A204.1 (cell line): ENCODE measurements around the gene THOC6.

Experiments used
- FAIRE-seq: peaks from 2 replicates; lab custom pipeline; 2012; peaks lifted over from hg19 to GRCh38; lab: Jason Lieb, UNC

The THOC6 gene

GRCh38 chr16:3023669-3024478 lies at the start of gene THOC6, which contains the start of gene HCFC1R1:
THOC6 (plus strand) TSS chr16:3024035; CDS start chr16:3024327, 292 bp downstream.
HCFC1R1 (minus strand) TSS chr16:3023942; CDS start chr16:3023941, 1 bp downstream.
- FAIRE-seq, result peak; percentile 91

- FAIRE-seq, result no peak
These were observed 49.3 kb upstream of the THOC6 start for GRCh38 chr16:2974319-2975056.

DNA sequence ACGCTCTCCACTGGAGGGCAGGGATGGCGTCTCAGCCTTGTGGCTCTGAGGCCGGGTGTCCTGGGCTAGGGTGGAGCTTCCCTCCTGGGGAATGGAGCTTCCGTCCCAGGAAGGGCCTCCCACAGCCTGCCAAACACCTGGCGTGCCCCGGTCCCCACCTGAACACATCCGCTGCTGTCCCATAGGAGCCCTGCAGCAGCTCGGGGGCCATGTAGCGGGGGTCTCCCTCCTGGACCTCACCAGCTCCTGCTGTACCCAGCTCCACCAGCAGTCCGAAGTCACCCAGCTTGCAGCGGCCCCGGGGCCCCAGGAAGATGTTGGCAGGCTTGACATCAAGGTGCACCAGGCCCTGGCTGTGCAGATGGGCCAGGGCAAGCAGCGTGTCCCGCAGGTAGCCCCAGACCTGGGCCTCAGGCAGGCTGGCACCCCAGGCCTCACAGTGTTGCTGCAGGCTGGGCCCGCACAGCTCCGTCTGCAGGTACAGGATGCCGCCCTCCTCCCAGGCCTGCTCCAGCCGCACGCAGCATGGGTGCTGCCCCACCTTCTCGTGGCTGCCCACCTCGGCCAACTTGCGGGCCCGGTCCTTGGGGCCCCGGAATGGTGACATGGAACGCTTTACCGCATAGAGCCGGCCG lies 48.6 kb upstream of the THOC6 start:
- no peak for FAIRE-seq

GRCh38 chr16:2976201-2976600 lies 47.6 kb upstream of the THOC6 start:
- no peak for FAIRE-seq

DNA sequence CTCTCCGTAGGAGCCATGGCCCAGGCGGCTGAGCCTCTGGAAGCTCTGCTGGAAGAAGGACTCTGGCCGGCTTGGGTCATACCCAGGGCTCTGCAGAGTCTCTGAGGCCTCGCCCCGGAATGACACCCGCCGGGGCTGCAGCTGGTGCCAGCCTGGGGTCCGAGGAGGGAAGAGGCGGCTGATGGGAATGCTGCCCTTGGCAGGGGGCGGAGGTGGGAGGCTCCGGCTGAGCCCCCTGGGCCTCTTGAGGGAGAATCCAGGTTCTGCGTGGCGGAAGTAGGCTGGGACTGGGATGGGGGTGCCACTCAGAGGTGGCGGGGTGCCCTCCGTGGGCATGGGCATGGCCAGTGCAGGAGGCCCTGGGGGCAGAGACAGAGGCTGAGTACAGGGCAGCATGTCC lies 47.2 kb upstream of the THOC6 start:
- no peak for FAIRE-seq

GRCh38 chr16:2977440-2977839 lies 46.4 kb upstream of the THOC6 start:
- FAIRE-seq, result no peak

GRCh38 chr16:2979669-2980226 lies 44.1 kb upstream of the THOC6 start:
- FAIRE-seq, result no peak

- no peak for FAIRE-seq
These were observed 43.3 kb upstream of the THOC6 start, which contains the start of gene PKMYT1 for GRCh38 chr16:2980227-2981176. PKMYT1 (minus strand) TSS chr16:2980446; CDS start chr16:2979657, 789 bp downstream.

DNA sequence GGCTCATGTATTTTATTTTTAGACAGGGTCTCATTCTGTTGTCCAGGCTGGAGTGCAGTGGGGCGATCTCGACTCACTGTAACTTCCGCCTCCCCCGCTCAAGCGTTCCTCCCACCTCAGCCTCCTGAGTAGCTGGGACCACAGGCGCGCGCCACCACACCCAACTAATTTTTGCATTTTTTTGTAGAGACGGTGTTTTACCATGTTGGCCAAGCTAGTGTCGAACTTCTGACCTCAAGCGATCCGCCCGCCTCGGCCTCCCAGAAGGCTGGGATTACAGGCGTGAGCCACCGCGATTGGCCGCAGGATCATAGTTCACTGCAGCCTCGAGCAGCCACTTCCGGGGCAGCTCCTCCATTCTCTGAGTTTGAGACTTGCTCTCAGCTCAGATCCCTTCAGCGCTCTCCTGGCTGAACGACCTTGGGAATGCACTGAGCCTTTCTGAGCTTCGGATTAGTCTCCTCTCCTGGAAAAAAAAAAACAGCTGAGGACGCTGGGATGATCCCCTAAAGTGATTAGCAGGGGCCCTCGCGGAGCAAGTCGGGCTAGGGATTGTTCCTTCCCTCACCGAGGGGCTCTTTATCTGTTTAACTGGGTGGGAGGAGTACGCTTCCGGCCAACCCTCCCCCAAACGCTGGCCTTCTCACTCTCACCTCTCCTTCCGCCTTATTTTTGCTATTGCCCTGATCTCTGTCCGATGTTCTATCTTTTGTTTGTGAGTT lies 42.5 kb upstream of the THOC6 start:
- FAIRE-seq, result no peak

GRCh38 chr16:2981899-2982250 lies 42.0 kb upstream of the THOC6 start:
- no peak for FAIRE-seq

DNA sequence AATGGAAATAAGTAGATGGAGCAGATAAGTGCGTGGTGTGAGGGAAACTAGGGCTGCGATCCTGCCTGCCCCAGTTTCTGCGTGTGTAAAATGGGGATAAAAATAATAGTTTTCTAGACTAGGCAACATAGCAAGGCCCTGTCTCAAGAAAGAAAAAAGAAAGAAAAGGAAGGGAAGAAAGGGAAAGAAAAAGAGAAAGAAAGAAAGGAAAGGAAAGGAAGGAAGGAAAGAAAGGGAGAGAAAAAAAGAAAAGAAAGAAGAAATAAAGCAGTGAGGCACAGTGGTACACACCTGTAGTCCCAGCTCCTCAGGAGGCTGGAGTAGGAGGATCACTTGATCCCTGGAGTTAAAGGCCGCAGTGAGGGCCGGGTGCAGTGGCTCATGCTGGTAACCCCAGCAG lies 41.4 kb upstream of the THOC6 start:
- no peak for FAIRE-seq

DNA sequence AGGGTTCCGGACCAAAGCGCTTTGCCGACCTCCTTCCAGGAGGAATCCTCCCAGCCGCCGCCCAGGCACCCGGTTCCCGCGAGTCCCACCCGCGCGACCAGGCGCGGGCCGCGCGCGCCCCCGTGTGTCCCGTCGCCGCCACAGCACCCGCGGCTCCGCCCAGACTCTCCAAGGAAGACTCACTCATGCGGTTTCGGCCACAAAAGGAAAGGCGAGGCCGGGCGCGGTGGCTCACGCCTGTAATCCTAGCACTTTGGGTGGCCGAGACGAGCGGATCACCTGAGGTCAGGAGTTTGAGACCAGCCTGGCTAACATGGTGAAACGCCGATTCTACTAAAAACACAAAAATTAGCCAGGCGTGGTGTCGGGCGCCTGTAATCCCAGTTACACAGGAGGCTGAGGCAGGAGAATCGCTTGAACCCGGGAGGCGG lies 40.1 kb upstream of the THOC6 start:
- no peak for FAIRE-seq

- no peak for FAIRE-seq
These were observed 38.4 kb upstream of the THOC6 start for GRCh38 chr16:2985462-2985861.

DNA sequence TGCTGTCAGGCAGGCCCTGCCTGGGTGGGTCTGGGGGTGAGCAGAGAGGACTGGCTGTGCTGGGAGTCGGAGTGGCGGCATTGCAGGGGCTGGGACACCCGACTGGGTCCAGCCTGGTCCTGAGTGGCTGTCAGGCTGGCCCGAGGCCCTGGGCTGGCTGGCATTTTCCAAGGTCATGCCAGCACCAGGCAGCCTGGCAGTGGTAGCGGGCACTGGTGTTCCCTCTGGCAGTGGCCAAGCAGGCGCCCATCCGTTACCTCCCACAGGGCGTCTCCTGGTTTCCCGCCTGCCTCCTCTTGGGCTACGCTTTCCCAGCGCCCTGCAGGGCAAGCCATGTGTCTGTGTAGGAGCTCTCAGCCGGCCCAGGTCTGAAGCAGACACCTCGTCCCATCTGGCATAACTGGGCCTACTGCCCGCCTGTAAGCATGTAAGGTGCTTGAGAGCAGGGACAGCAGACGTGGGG lies 37.9 kb upstream of the THOC6 start:
- FAIRE-seq, result no peak

DNA sequence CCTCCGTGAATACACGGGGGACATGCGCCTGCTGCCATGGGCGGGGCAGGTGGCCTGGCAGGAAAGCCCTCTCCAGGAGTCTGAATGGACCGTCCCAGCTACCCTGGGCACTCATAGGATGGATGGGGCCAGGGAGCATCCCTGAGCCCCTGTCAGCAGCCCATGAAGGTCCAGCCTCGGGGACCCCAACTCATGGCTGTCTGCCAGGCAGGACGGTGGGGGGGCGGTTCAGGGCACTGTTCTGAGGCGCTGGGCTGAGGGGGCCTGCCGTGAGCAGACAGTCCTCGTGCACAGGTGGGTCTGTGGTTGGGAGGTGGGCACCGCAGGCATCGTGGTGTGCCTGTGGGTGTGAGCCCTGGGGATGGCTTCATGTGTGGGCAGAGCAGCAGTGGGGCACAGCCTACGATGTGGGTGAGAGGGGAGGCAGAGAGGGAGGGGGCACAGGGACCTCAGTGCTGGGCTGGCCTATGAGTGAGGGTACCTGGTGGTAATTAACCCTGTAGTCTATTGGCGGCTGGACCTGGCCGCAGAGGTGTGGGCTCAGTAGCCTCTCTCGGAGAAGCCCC lies 37.1 kb upstream of the THOC6 start:
- no peak for FAIRE-seq

GRCh38 chr16:2987286-2987685 lies 36.5 kb upstream of the THOC6 start:
- FAIRE-seq, result no peak

GRCh38 chr16:2987833-2988232 lies 36.0 kb upstream of the THOC6 start:
- FAIRE-seq, result no peak

GRCh38 chr16:2988590-2989099 lies 35.2 kb upstream of the THOC6 start:
- FAIRE-seq, result no peak

DNA sequence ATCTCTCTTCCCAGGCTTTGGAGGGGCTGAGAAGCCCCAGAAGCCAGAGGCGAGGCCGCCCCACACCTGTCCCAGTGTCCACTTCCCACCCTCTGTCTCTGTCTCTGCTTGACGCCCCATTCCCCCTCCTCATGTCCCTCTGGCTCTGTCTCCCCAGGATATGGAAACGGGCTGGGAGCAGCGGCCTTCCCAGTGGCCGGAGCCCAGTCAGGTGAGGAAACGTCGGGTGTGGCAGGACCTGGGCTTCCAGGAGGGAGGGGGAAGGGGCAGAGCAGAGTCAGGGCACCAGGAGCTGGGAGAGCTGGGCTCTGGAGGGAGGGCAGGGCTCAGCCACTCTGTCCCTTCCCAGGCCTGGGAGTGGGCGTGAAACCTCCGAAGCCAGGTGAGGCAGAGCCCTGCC lies 32.9 kb upstream of the THOC6 start:
- FAIRE-seq, result no peak
